Myocyte (in vitro differentiated cells): ENCODE data around the gene WBP2NL. TPM values are rescaled to one million over a fixed set of nuclear protein-coding genes. Genes with fewer than 3 reads are reported as not detected.

Source experiments
- DNase-seq: peaks from one replicate; pipeline ENCODE4 v3.0.0-alpha.2; 2012; ENCODE audit warnings: low read depth
- total RNA-seq: library from RNA; depleted of rRNA; stranded (reverse); fragments of >200 nt; gene quantifications from 2 replicates; pipeline ENCODE4 v1.2.3, GENCODE V29; 2014

Gene WBP2NL
- total RNA-seq, 1 donor from 2014 or later, result not detected

GRCh38 chr22:42033263-42034181 lies 34.9 kb downstream of the WBP2NL start:
- no peak for DNase-seq

DNA sequence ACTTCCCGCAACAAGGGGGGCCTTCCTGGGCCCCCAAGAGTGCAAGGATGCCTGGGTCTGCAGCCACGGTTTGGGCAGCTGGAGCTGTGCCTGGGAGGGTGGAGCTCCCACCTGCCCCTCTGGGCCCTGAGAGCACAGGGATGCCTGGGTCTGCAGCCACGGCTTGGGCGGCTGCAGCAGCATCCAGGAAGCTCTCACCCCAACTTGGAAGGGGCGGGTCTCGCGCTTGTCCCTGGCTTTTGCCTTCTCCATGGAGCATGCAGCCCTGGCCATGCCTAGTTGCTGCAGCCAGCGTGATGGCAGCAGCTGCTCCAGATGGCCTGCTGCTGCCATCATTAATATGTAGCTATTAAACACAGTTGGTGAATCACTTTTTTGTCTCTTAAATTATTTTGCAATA lies 36.7 kb downstream of the WBP2NL start:
- no peak for DNase-seq

- DNase-seq, result no peak
These were observed 40.7 kb downstream of the WBP2NL start for GRCh38 chr22:42039271-42039670.

GRCh38 chr22:42041784-42042183 lies 43.2 kb downstream of the WBP2NL start:
- no peak for DNase-seq

DNA sequence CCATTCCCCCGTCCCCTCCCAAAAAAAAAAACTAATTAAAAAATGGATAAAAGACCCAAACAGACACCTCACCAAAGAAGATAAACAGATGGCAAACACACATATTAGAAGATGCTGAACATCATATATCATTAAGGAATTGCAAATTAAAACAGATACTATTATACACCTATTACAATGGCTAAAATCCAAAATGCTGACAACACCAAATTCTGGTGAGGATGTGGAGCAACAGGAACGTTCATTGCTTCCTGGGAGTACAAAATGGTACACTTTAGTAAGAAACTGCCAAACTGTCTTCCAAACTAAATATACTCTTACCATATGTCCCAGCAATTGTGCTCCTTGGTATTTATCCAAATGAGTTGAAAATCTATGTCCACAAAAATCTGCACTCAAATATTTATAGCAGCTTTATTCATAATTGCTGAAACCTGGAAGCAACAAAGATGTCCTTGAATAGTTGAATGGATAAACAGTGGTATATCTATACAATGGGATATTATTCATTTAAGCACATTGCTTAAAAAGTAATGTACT lies 52.1 kb downstream of the WBP2NL start:
- no peak for DNase-seq

DNA sequence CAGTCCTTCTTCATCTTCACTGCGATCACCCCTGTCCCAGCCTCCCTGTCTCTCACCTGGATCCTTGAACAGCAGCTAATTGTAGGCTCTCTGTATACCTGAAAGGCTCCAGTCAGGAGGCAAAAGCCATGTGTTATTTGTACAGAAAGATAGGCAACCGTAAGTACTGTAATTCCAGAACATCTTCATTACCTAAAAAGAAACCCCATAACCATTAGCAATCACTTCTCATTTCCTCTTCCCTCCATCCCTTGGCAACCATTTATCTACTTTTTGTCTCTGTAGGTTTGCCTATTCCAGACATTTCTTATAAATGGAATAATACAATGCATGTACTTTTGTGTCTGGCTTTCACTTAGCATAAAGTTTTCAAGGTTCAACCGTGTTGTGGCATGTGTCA lies 54.2 kb downstream of the WBP2NL start:
- no peak for DNase-seq

GRCh38 chr22:42056757-42057511 lies 58.3 kb downstream of the WBP2NL start:
- DNase-seq, result no peak

DNA sequence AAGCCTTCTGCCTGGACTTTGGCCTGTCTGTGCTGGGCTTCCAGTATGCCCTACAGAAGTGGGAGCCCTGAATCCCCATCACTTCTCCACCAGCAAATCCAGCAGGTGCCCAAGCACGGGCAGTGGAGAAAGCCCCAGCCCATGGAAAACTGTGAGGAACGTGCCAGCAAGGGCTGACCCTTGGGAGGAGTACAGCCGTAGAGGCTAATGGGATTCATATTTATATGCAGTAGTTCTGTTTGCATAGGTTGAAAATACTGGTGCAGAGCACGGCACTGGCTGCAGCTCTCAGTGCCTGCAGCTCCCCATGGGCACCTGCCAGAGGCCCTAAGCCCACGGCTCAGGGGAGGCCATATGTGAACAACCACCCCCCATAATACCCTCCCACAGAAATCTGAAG lies 61.9 kb downstream of the WBP2NL start:
- no peak for DNase-seq

- no peak for DNase-seq
These were observed 62.5 kb downstream of the WBP2NL start for GRCh38 chr22:42061041-42061440.

- DNase-seq, result no peak
These were observed 64.0 kb downstream of the WBP2NL start for GRCh38 chr22:42062506-42063170.

- no peak for DNase-seq
These were observed 66.0 kb downstream of the WBP2NL start for GRCh38 chr22:42064629-42065028.

DNA sequence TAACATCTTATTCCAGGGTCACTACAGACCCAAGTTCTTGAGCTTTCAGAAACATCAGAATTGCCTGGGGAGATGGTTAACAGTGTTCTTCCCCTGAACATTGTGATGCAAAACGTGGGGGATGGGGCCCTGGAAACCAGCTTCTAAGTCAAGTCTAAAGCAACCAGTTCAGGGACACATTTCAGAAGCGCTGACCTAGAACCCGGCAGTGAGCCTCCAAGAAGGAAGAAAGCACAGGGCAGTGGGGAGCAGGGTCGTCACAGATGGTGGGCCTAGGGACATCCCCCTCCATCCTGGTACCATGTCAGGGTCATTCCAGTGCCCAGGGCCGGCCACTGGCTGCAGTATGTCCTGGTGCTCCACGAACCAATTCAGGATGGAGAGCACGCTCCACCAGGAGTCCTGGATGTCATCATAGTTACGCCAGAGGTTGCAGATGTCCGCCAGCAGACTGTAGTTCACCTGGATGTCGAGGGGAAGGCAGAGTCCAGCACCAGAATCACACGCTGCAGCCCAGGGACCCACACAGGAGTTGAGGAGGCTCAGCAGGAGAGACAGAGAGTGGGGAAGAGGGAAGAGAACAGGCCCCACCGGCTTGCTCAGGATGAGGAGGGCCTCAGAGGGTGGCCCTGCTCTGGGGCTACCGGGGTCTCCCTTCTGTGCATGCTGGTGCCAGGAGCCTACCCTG lies 67.0 kb downstream of the WBP2NL start:
- no peak for DNase-seq

DNA sequence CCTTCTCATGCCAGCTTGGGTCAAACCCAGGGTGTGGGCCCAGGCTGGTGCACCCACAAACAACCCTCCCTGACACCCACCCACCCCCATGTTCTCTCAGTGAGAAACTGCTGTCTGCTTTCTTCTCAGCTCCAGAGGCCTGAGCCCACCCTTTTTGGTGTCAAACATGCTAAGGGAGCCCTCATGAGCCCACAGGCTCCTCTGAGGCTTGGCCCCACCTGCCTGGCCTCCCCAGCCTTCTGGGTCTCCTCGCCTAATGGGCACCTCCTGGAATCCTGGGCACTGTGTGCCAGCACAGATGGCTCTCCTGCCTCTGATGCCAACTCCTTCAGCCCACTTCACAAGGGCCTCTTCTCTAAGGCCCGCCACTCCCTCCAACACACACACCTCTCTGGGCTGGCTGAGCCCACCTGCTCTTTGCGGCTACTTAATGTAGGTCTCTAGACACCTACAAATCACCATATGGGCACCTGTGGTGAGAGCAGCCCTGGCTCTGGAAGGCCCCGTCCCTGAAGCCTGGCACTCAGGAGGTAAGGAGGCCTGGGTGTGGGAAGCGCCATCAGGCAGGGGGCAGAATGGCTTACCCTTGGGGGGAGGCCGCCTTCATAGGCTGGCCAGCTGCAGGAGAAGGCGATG lies 67.7 kb downstream of the WBP2NL start:
- DNase-seq, result no peak

GRCh38 chr22:42066937-42067336 lies 68.3 kb downstream of the WBP2NL start:
- no peak for DNase-seq

DNA sequence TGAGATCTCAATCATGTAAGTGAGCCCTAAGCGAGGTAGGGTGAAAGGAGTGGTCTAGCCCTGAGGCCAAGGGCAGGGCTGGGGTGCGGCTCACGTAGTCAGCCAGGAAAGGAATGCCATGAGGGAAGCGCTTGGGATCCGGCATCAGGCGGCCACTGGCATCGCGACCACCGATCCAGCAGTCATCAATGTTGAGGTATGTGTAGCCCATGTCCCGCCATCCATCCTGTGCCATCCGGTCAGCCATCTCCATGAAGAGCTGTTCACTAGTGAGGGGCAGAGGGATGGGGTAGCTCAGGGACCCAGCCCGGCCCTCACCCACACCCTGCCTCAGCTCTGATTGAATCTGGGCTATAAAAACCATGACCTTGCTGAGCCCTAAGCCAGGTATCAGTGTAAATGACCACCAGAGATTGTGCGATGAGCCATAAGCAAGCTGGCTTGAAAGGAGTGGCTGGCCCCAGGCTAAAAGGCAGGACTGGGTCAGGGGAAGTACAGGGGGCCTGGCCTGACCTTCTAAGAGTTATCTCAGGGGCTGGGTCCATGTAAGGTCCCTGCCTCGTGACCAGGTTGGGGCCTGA lies 69.2 kb downstream of the WBP2NL start:
- no peak for DNase-seq

DNA sequence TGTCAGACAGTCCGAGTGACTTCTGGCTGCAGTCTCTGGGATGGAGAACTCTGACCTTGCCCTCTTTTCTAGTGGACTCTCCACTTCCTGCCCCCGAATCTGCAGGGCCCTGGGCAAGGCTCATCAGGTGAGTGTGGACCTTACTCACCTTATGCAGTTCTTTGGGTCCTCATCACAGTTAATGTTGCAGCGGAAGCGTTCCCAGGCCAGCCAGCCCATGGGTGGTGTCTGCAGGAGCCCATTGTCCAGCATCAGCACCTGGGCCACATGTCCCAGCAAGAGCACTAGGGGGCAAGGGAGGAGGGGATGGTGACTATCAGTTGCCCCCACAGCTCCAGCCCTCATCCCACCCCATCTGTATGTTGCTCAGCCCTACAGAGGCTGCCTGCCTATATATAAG lies 69.7 kb downstream of the WBP2NL start:
- DNase-seq, result no peak

- DNase-seq, result no peak
These were observed 71.4 kb downstream of the WBP2NL start for GRCh38 chr22:42069801-42070516.

DNA sequence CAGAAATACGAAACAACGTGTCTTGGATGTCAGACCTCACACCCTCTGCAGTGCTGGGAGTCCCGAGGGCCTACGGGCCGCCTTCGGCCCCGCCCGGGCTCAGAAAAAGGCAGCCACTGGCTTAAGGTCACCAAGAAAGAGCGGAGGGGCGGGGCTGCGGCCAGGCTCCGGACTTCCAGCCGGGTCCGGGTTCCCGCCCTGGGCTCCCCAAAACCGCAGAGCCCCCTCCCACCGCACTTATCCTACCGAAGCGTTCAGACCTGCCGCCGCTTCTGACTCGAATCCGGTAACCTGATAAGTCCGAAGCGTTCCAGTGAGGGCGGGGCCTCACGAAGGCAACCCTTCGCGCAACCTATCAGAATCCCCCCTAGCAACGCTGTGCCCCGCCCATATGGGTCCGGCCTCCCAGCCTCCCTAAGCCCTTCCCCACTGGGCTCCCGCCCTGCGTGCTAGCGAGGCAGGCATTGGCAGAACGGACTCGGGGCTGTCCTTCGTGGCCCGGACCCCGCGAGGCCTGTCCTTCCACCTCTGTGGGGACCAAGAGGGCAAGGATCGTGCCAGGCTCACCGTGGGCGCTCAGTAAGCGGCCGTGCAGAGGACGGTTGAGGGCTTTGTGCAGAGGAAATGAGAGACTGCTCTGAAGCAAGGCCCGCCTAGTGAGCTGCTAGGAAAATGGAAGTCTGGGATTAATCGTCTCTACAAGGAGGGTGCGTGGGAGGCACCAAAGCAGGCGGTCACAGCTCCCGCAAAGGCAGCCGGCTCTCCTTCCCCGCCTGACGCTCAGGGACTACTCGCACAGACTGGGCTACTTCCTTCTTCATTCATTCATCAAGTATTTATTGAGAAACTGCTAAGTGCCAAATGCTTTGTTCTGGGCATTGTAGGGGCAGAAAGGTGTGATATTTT lies 72.2 kb downstream of the WBP2NL start, which contains the start of gene NAGA:
Gene NAGA, minus strand, starts transcription at position 296 of the 906 bp plus-strand sequence. CDS start 515 bp downstream, outside the sequence.
- DNase-seq, result peak; percentile 98
